Stimulated activated naive CD8-positive, alpha-beta T cell treated with anti-CD3 and anti-CD28 coated beads, Interleukin-15, Interleukin-2, amounts not matched to agents 100 ng/mL and 50 ng/mL, for 24 hours (primary cell): ENCODE results near the gene ABCG1.
"Not testable (repeated sequence)": the region's sequence is repeated elsewhere in the genome, so short reads cannot be mapped to it uniquely, and the experiment has no call there.

Experiments used
- H3K27ac Mint-ChIP-seq: one replicate; pipeline ENCODE4 v1.8.0; 2021; ENCODE audit warnings: mild to moderate bottlenecking, mixed read lengths
- H3K27me3 Mint-ChIP-seq: one replicate; pipeline ENCODE4 v1.8.0; 2021; ENCODE audit warnings: mixed read lengths
- H3K36me3 Mint-ChIP-seq: one replicate; pipeline ENCODE4 v1.8.0; 2021; ENCODE audit warnings: low read depth, mixed read lengths
- H3K4me1 Mint-ChIP-seq: one replicate; pipeline ENCODE4 v1.8.0; 2021; ENCODE audit warnings: low read depth, mixed read lengths
- H3K4me3 Mint-ChIP-seq: one replicate; pipeline ENCODE4 v1.8.0; 2021; ENCODE audit warnings: mild to moderate bottlenecking, mixed read lengths
- H3K9me3 Mint-ChIP-seq: one replicate; pipeline ENCODE4 v1.8.0; 2021; ENCODE audit warnings: mixed read lengths

ABCG1 gene

GRCh38 chr21:42285569-42286245, 66.8 kb downstream of the ABCG1 start:
- H3K9me3 Mint-ChIP-seq = no peaks in the 10 kb centered on the region
- no peak overlapping the region for H3K4me3 Mint-ChIP-seq
- H3K36me3 Mint-ChIP-seq = peaks cover 9% of the 10 kb centered on the region
- peaks cover 9% of the 10 kb centered on the region for H3K4me1 Mint-ChIP-seq
- H3K27me3 Mint-ChIP-seq = no peaks in the 10 kb centered on the region
- H3K27ac Mint-ChIP-seq = peak overlapping the region; percentile 61

DNA sequence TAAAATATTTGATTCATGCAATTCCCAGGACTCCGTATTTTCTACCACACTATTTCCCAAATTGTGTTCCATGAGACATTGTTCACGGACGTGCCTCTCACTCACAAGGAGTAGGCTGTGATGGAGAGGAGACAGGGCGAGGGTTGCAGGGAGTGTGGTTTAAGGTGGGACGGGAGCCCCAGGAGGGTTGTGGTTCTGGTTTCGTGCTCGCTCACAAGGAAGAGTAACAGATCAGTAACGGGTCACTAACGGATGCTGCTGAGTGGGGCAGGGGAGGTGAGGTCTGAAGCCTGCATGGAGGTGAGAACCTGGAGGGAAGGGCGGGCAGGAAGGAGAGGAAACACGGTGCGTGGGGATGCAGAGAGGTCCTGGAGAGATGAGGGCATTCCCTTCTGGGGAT, 67.5 kb downstream of the ABCG1 start:
- H3K27me3 Mint-ChIP-seq = no peaks in the 10 kb centered on the region
- H3K27ac Mint-ChIP-seq = no peak overlapping the region
- peaks cover 9% of the 10 kb centered on the region for H3K4me1 Mint-ChIP-seq
- no peaks in the 10 kb centered on the region for H3K9me3 Mint-ChIP-seq
- H3K36me3 Mint-ChIP-seq = peaks cover 9% of the 10 kb centered on the region
- no peak overlapping the region for H3K4me3 Mint-ChIP-seq

- H3K9me3 Mint-ChIP-seq = no peaks in the 10 kb centered on the region
- no peaks in the 10 kb centered on the region for H3K27me3 Mint-ChIP-seq
- no peak overlapping the region for H3K4me3 Mint-ChIP-seq
- peaks cover 9% of the 10 kb centered on the region for H3K4me1 Mint-ChIP-seq
- H3K36me3 Mint-ChIP-seq = peaks cover 9% of the 10 kb centered on the region
- H3K27ac Mint-ChIP-seq = peak overlapping the region; percentile 11
Measured at GRCh38 chr21:42287193-42288083, 68.5 kb downstream of the ABCG1 start.

GRCh38 chr21:42288962-42289361, 70.0 kb downstream of the ABCG1 start:
- Mint-ChIP-seq H3K27me3 (no peaks in the 10 kb centered on the region), H3K4me1 (peaks cover 9% of the 10 kb centered on the region), H3K27ac (no peak overlapping the region), H3K36me3 (peaks cover 9% of the 10 kb centered on the region), H3K4me3 (no peak overlapping the region), H3K9me3 (no peaks in the 10 kb centered on the region)

DNA sequence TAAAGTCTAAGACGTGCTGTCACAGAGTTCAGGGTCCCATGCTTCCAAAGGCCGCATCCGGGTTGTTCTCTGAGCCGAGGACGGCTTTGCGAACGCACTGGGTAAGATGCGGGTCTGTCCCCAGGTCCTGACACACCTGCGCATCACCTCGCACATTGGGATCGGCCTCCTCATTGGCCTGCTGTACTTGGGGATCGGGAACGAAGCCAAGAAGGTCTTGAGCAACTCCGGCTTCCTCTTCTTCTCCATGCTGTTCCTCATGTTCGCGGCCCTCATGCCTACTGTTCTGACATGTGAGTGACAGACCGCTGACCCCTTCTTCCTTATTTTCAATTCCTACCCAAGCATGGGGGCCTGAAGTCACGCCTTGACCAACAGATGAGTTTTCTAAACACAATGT, 71.0 kb downstream of the ABCG1 start:
- no peaks in the 10 kb centered on the region for H3K9me3 Mint-ChIP-seq
- peaks cover 9% of the 10 kb centered on the region for H3K4me1 Mint-ChIP-seq
- no peak overlapping the region for H3K27ac Mint-ChIP-seq
- H3K4me3 Mint-ChIP-seq = no peak overlapping the region
- H3K36me3 Mint-ChIP-seq = peaks cover 9% of the 10 kb centered on the region
- H3K27me3 Mint-ChIP-seq = no peaks in the 10 kb centered on the region

- H3K27ac Mint-ChIP-seq = no peak overlapping the region
- peaks cover 9% of the 10 kb centered on the region for H3K36me3 Mint-ChIP-seq
- H3K4me1 Mint-ChIP-seq = peaks cover 9% of the 10 kb centered on the region
- no peaks in the 10 kb centered on the region for H3K27me3 Mint-ChIP-seq
- H3K4me3 Mint-ChIP-seq = no peak overlapping the region
- H3K9me3 Mint-ChIP-seq = no peaks in the 10 kb centered on the region
Measured at GRCh38 chr21:42290505-42290904, 71.6 kb downstream of the ABCG1 start.

- Mint-ChIP-seq H3K27ac (no peak overlapping the region), H3K27me3 (no peaks in the 10 kb centered on the region), H3K4me3 (no peak overlapping the region), H3K36me3 (peaks cover 9% of the 10 kb centered on the region), H3K9me3 (no peaks in the 10 kb centered on the region), H3K4me1 (peaks cover 3% of the 10 kb centered on the region)
Measured at GRCh38 chr21:42291003-42291750, 72.2 kb downstream of the ABCG1 start.

DNA sequence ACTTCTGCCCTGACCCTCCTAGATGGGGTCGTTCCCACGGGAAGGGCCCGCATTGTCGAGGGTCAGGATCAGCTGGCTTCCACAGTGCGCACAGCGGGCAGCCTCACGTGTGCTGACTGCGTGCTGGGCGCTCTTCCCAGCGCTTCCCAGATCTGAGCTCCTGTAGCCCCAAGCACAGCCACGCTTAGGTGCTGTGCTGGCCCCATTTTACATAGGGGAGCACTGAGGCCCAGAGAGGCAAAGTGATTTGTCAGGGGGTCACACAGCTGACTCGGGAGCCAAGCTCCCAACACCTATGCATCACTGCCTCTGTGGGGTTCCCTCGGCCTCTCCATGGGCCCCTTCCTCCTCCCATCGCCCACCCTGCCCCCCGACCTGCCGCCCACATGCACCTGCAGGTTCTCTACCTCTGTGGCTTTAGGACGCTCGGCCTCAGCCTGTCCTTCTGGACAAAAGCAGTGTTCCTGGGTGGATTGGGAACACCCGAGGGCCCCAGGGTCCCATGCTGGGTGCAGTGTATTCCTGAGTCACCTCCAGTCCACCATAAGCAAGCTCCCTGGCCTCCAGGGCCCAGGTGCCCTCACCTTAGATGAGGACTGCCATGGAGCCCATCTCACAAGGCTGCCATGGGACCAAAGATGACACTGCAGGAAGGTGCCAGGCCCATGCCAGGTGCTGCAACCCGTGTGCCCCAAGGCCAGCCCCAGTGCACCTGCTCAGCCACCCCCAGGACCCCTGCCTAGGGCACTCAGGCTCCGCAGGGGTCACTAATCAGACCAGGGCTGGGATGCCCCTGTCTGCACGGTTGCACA, 73.0 kb downstream of the ABCG1 start:
- no peak overlapping the region for H3K27ac Mint-ChIP-seq
- H3K4me3 Mint-ChIP-seq = no peak overlapping the region
- H3K4me1 Mint-ChIP-seq = no peaks in the 10 kb centered on the region
- H3K27me3 Mint-ChIP-seq = no peaks in the 10 kb centered on the region
- H3K36me3 Mint-ChIP-seq = peaks cover 9% of the 10 kb centered on the region
- H3K9me3 Mint-ChIP-seq = no peaks in the 10 kb centered on the region

DNA sequence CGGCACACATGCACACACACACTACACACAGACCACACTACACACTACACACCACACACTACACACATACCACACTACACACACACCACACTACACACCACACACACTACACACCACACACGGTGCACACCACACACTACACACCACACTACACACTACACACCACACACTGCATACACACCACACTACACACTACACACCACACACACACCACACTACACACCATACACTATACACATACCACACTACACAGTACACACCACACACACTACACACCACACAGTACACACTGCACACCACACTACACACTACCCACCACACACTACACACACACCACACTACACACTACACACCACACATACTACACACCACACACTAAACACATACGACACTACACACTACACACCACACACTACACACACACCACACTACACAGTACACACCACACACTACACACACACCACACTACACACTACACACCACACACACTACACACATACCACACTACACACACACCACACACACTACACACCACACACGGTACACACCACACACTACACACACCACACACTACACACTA, 73.7 kb downstream of the ABCG1 start:
- H3K9me3 Mint-ChIP-seq, H3K4me1 Mint-ChIP-seq, H3K27ac Mint-ChIP-seq, H3K4me3 Mint-ChIP-seq, H3K36me3 Mint-ChIP-seq, H3K27me3 Mint-ChIP-seq: not testable (repeated sequence)

DNA sequence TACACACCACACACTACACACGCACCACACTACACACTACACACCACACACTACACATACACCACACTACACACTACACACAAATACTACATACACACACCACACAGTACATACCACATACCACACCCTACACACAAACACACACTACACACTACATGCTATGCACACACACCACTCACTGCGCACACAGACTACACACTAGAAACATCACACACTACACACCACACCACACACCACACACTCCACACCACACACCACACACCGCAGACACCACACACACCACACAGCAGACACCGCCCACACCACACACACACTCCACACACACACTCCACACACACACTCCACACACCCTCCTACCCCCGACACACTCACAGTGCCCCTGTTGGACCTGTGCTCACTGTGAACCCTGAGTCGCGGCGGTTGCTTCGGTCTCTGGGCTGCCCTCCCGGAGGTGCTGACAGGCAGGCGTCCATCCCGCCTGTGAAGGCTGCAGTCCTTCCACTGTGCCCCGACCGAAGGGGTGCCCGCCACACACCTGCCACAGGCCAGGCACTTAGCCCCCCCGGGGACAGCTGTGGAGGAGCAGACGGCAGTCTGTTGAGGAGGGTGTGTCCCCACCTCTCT, 74.8 kb downstream of the ABCG1 start:
- H3K36me3 Mint-ChIP-seq = peaks cover 5% of the 10 kb centered on the region
- no peak overlapping the region for H3K4me3 Mint-ChIP-seq
- no peak overlapping the region for H3K27ac Mint-ChIP-seq
- no peaks in the 10 kb centered on the region for H3K27me3 Mint-ChIP-seq
- H3K9me3 Mint-ChIP-seq = no peaks in the 10 kb centered on the region
- no peaks in the 10 kb centered on the region for H3K4me1 Mint-ChIP-seq

DNA sequence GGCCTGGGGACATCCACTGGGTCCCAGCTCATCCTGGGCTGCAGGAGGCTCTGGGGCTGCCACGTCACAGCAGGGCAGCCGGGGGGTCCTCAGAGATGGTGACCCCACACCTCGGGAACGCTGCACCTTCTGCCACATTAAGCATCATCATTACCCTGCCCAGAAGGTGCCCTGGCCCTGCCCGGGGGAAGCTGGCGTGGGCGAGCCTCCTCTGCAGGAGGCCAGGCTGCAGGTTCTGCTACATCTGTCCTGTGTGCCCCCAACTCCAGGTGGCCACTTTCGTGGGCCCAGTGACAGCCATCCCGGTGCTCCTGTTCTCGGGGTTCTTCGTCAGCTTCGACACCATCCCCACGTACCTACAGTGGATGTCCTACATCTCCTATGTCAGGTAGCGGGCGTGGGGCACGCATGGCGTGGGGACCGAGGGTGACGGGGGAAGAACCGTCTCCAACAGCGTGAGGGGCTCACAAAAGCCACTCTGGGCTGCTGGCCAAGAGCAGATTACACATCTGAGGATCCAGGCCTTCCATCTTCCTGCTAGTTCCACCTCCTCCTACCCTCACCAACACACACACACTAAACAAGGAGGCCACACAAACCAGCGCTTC, 75.4 kb downstream of the ABCG1 start:
- Mint-ChIP-seq H3K9me3 (no peaks in the 10 kb centered on the region), H3K36me3 (no peaks in the 10 kb centered on the region), H3K27ac (no peak overlapping the region), H3K4me3 (no peak overlapping the region), H3K4me1 (no peaks in the 10 kb centered on the region), H3K27me3 (no peaks in the 10 kb centered on the region)

DNA sequence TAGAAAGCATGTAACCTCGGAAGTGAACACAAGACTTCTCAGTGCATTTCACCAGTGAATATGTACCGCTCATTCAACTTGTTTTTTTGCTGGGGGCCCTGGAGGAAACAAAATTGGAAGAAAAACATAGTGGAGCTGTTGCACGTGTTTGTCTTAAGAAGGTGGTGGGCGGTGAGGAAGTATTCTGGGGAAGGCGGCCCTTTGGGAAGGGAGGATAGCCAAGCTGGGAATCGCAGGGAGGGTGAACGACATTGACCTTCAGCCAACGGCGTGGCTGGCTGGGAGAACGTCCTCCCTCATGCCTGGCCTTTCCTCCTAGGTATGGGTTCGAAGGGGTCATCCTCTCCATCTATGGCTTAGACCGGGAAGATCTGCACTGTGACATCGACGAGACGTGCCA, 76.9 kb downstream of the ABCG1 start:
- Mint-ChIP-seq H3K36me3 (no peaks in the 10 kb centered on the region), H3K9me3 (no peaks in the 10 kb centered on the region), H3K27me3 (no peaks in the 10 kb centered on the region), H3K4me1 (peaks cover 3% of the 10 kb centered on the region), H3K4me3 (no peak overlapping the region), H3K27ac (no peak overlapping the region)

DNA sequence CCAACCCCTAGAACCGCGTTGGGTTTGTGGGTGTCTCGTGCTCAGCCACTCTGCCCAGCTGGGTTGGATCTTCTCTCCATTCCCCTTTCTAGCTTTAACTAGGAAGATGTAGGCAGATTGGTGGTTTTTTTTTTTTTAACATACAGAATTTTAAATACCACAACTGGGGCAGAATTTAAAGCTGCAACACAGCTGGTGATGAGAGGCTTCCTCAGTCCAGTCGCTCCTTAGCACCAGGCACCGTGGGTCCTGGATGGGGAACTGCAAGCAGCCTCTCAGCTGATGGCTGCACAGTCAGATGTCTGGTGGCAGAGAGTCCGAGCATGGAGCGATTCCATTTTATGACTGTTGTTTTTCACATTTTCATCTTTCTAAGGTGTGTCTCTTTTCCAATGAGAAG, 77.6 kb downstream of the ABCG1 start:
- Mint-ChIP-seq H3K27me3 (no peaks in the 10 kb centered on the region), H3K36me3 (no peaks in the 10 kb centered on the region), H3K4me1 (peaks cover 3% of the 10 kb centered on the region), H3K27ac (no peak overlapping the region), H3K9me3 (no peaks in the 10 kb centered on the region), H3K4me3 (no peak overlapping the region)
